HepG2 (cell line): Measurements from ENCODE around the gene PPP2R2B. TPM values are rescaled to one million over a fixed set of nuclear protein-coding genes. Genes with fewer than 3 reads are reported as not detected.

Experiments
- ATAC-seq: fragments of 200-7000 bp; cut with Tn5 transposase; 3 replicates; pipeline ENCODE4 v1.9.1; 2020; ENCODE audit warnings: mild to moderate bottlenecking, moderate library complexity
- BruUV-seq: library from RNA; stranded (reverse); fragments of 400-500 nt; replicated peaks from 2 replicates; lab custom pipeline; 2021; lab: Mats Ljungman, UMichigan
- CTCF ChIA-PET: fragments of 300-600 bp; formaldehyde crosslinking; extraction: SDS; loops from one replicate; lab custom pipeline; 2021; ENCODE audit warnings: low total read pairs, inconsistent platforms, low intra/inter-chr PET ratio; lab: Yijun Ruan, JAX
- POLR2A ChIA-PET: fragments of 350-600 bp; sonication (Branson Sonifier 250); formaldehyde crosslinking; loops from one replicate; lab custom pipeline; 2020; ENCODE audit warnings: antibody characterized with exemption, inconsistent platforms; lab: Yijun Ruan, JAX
- DNase-seq: peaks from one replicate; pipeline ENCODE4 v3.0.0-alpha.2; 2015; ENCODE audit warnings: low spot score
- FAIRE-seq: peaks from 3 replicates; lab custom pipeline; 2011; peaks lifted over from hg19 to GRCh38; lab: Jason Lieb, UNC
- H2AFZ ChIP-seq: one replicate; pipeline ENCODE4 v1.6.1; 2011; ENCODE audit warnings: low read length, inconsistent platforms
- H3K27ac ChIP-seq: fragments of 300-600 bp; 3 replicates; pipeline ENCODE4 v1.8.0; 2011; ENCODE audit warnings: mixed run types, mild to moderate bottlenecking, mixed read lengths, low read length, inconsistent platforms; ENCODE audit not compliant: insufficient read depth; ENCODE audit errors: extremely low read length
- H3K27me3 ChIP-seq, 2 experiments: fragments of 200-600 bp in 1 of 2; 2 replicates in 1 of 2; 3 replicates in 1 of 2; pipeline versions ENCODE4 v1.6.0 to v1.8.0; 2011; ENCODE audit warnings: low read length in 2 of 2, mild to moderate bottlenecking in 2 of 2, moderate library complexity in 2 of 2, inconsistent platforms in 1 of 2; ENCODE audit not compliant: insufficient read depth in 2 of 2, control insufficient read depth in 1 of 2
- H3K36me3 ChIP-seq, 2 experiments: fragments of 200-600 bp in 1 of 2; replicated peaks in 1 of 2; 2 replicates in 1 of 2; 3 replicates in 1 of 2; pipeline versions ENCODE4 v1.5.1 to v1.8.0; 2011; ENCODE audit warnings: low read length in 2 of 2, inconsistent platforms in 1 of 2; ENCODE audit not compliant: insufficient read depth in 2 of 2, control insufficient read depth in 1 of 2
- H3K4me1 ChIP-seq: 2 replicates; pipeline ENCODE4 v1.5.1; 2012; ENCODE audit warnings: low read length, inconsistent platforms; ENCODE audit not compliant: insufficient read depth
- H3K4me2 ChIP-seq: 2 replicates; pipeline ENCODE4 v1.6.0; 2011; ENCODE audit warnings: low read depth, low read length, inconsistent platforms
- H3K4me3 ChIP-seq, 3 experiments: fragments of 200-600 bp in 1 of 3; sonication (generic), shearing (Covaris generic) in 1 of 3; replicated peaks in 1 of 3; 2 replicates each; pipeline ENCODE4 v1.5.1; 2011 to 2016; ENCODE audit warnings: low read length in 3 of 3, inconsistent platforms in 2 of 3, low read depth in 2 of 3, mild to moderate bottlenecking in 2 of 3, control low read depth in 1 of 3, mixed read lengths in 1 of 3; ENCODE audit not compliant: insufficient read depth in 1 of 3
- H3K79me2 ChIP-seq: one replicate; pipeline ENCODE4 v1.6.1; 2011; ENCODE audit warnings: low read length, inconsistent platforms; ENCODE audit not compliant: insufficient read depth
- H3K9ac ChIP-seq: 2 replicates; pipeline ENCODE4 v1.6.0; 2011; ENCODE audit warnings: mild to moderate bottlenecking, low read depth, low read length, inconsistent platforms; ENCODE audit not compliant: insufficient read depth
- H3K9me3 ChIP-seq: 2 replicates; pipeline ENCODE4 v1.5.1; 2012; ENCODE audit warnings: mild to moderate bottlenecking, low read length
- H4K20me1 ChIP-seq: 2 replicates; pipeline ENCODE4 v1.6.0; 2011; ENCODE audit warnings: inconsistent platforms, mild to moderate bottlenecking, low read length, moderate library complexity; ENCODE audit not compliant: insufficient read depth
- SRSF9 ChIP-seq: fragments of 200-400 bp; formaldehyde crosslinking; IDR thresholded peaks from 2 replicates; pipeline ENCODE4 v1.6.1; 2018; ENCODE audit warnings: borderline replicate concordance, mild to moderate bottlenecking, low read depth, low read length; ENCODE audit not compliant: insufficient read depth, poor library complexity, severe bottlenecking
- ZFX ChIP-seq: sonication (generic); formaldehyde crosslinking; IDR thresholded peaks from 2 replicates; pipeline ENCODE4 v1.4.0; 2020; ENCODE audit warnings: mild to moderate bottlenecking, low read depth, missing genetic modification reagents, moderate library complexity
- ZNF788 ChIP-seq: sonication (generic); formaldehyde crosslinking; IDR thresholded peaks from 2 replicates; pipeline ENCODE4 v1.5.0; 2020; ENCODE audit warnings: mild to moderate bottlenecking, missing genetic modification reagents, borderline replicate concordance
- WGBS: methylation state at CpG from one replicate; pipeline ENCODE4 v1.1.6; 2017; ENCODE audit warnings: low lambda C conversion rate; 5-methylcytosine and 5-hydroxymethylcytosine counted together
- in situ Hi-C: cut with HindIII; loops from 2 replicates; pipeline ENCODE4 v1.10.0; 2017; ENCODE audit warnings: low pct_unique_long_range_greater_than_20kb; ENCODE audit not compliant: extremely low pct_ligation_motif_present
- intact Hi-C: fragments of 100-400 bp; cut with micrococcal nuclease; formaldehyde crosslinking; loops from one replicate; pipeline ENCODE4 v1.10.0; 2022; ENCODE audit not compliant: unreplicated experiment
- polyA plus RNA-seq, 8 experiments: library from polyadenylated mRNA; depleted of rRNA in 3 of 8; stranded (reverse) in 7 of 8; unstranded in 1 of 8; fragments of >200 nt; fragmentation: Illumina TruSeq in 4 of 8; extraction: Trizol in 4 of 8; gene quantifications; 2 replicates each; pipeline versions ENCODE4 v1.2.1 to v1.2.3, GENCODE V29; 2011 to 2016; ENCODE audit warnings: low read depth in 4 of 8, missing spikeins in 1 of 8, mixed read lengths in 1 of 8; ENCODE audit not compliant: insufficient read depth in 1 of 8
- total RNA-seq, 5 experiments: library from RNA; depleted of rRNA; stranded (reverse); fragments of >200 nt; fragmentation: Illumina TruSeq; extraction: Trizol; gene quantifications; 2 replicates each; pipeline ENCODE4 v1.2.3, GENCODE V29; 2016; ENCODE audit warnings: low read depth in 1 of 5
- TF ChIP-seq, protein P1 (sequence below): sonication (generic); formaldehyde crosslinking; IDR thresholded peaks from 2 replicates; pipeline ENCODE4 v1.4.0; 2020; ENCODE audit warnings: mild to moderate bottlenecking, missing genetic modification reagents
- TF ChIP-seq, protein P2 (sequence below): IDR thresholded peaks from 2 replicates; pipeline ENCODE4 v1.6.1; 2016
- TF ChIP-seq, protein P3 (sequence below): sonication (generic); formaldehyde crosslinking; IDR thresholded peaks from 2 replicates; pipeline ENCODE4 v1.4.0; 2020; ENCODE audit warnings: low read depth, missing genetic modification reagents

Gene PPP2R2B
- total and polyA plus RNA-seq, 2 of the 13 experiments (the other 11 are each of a cell fraction or from before 2014, with no cell fraction given) = not detected

DNA sequence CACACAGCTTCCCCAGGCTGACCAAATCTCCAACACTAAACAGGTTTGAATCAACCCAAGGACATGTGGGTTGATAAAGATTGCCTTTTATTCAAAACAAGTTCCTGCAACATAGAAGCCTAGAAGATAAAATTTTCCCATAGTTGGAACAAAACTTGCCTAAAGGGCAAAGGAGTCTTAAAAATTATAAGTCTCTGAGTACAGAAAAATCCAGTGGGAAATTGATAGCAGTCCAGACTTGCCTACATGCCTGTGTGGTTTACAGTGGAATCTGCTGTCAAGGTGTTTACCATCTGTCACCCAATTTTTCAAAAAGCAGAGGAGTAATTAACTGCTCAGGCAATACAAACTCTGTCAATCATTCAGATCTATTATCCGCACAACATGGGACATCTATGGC, 168.2 kb downstream of the PPP2R2B start (continued):
- TF ChIP-seq, protein P1, sequence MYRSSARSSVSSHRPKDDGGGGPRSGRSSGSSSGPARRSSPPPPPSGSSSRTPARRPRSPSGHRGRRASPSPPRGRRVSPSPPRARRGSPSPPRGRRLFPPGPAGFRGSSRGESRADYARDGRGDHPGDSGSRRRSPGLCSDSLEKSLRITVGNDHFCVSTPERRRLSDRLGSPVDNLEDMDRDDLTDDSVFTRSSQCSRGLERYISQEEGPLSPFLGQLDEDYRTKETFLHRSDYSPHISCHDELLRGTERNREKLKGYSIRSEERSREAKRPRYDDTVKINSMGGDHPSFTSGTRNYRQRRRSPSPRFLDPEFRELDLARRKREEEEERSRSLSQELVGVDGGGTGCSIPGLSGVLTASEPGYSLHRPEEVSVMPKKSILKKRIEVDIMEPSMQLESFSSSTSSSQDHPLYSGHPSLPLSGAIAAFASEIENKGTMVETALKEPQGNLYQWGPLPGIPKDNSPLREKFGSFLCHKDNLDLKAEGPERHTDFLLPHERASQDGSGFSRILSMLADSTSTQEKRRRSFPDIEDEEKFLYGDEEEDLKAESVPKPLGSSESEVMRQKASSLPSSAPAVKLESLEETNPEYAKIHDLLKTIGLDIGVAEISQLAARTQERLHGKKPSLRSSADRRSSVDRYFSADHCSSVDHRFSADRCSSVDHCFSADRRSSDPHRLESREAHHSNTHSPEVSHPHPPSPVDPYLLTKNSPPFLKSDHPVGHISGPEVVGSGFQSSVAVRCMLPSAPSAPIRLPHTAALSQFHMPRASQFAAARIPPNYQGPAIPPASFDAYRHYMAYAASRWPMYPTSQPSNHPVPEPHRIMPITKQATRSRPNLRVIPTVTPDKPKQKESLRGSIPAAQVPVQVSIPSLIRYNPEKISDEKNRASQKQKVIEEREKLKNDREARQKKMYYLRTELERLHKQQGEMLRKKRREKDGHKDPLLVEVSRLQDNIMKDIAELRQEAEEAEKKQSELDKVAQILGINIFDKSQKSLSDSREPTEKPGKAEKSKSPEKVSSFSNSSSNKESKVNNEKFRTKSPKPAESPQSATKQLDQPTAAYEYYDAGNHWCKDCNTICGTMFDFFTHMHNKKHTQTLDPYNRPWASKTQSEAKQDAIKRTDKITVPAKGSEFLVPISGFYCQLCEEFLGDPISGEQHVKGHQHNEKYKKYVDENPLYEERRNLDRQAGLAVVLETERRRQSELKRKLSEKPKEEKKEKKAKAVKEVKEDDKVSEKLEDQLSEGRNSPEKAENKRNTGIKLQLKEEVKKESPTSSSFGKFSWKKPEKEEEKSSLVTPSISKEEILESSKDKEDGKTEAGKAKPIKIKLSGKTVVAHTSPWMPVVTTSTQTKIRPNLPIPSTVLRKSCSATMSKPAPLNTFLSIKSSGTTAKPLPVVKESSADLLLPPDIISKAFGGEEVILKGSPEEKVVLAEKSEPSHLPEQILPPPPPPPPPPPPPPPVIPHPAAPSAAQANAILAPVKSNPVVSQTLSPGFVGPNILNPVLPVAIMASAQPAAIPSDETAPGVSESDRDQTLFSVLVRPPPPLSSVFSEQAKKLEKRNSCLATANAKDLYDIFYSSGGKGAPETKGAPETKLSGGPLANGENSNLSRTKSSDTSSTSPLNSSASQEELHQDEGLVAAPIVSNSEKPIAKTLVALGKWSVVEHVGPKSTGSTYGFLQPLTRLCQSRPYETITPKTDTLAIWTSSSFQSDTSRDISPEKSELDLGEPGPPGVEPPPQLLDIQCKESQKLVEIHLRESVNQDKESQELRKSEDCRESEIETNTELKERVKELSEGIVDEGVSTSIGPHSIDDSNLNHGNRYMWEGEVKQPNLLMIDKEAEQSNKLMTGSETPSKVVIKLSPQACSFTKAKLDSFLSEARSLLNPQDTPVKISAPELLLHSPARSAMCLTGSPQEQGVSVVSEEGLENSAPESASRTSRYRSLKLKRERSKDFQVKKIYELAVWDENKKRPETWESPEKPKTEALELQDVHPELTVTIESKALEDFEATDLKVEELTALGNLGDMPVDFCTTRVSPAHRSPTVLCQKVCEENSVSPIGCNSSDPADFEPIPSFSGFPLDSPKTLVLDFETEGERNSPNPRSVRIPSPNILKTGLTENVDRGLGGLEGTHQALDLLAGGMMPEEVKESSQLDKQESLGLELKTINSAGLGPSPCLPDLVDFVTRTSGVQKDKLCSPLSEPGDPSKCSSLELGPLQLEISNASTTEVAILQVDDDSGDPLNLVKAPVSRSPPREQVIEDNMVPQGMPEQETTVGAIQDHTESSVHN = no peak
- TF ChIP-seq, all 625 proteins: peak for 0

DNA sequence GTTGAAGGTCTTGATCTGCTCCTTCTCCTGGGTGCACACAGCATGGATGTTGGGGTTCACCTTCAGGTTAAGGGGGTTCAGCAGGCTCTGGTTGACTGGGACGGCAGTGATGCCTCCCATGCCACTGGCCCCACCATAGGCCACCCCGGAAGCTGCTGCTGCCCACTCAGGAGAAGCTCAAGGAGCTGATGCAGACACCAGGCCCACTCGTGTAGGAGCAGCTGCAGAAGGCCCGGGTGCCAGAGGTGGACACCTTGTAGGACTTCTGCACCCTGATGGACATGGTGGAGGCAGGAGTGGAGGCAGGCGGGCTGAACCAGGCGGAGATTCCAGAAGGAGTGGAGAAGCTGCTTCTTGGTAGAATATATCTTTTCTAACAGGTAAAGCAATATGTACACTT, 171.2 kb downstream of the PPP2R2B start:
- ChIA-PET POLR2A (no interaction called here), CTCF (no interaction called here)
- 69% methylated on average over 4 of the region's 6 CpGs for WGBS
- H3K27me3 ChIP-seq = no peaks in the 10 kb centered on the region
- DNase-seq (no peak), FAIRE-seq (no peak), ATAC-seq (no peak)
- H3K36me3 ChIP-seq = no peaks in the 10 kb centered on the region
- H3K79me2 ChIP-seq = no peaks in the 10 kb centered on the region
- H2AFZ ChIP-seq = no peak overlapping the region
- intact Hi-C loops (no loop called here), in situ Hi-C loops (no loop called here)
- no TSS peak for BruUV-seq
- H3K4me2 ChIP-seq = no peak overlapping the region
- no peaks in the 10 kb centered on the region for H4K20me1 ChIP-seq
- no peaks in the 10 kb centered on the region for H3K4me1 ChIP-seq
- H3K4me3 ChIP-seq = no peak overlapping the region
- H3K27ac ChIP-seq = no peak overlapping the region
- no peak overlapping the region for H3K9ac ChIP-seq
- H3K9me3 ChIP-seq = no peaks in the 10 kb centered on the region
- TF ChIP-seq SRSF9 = no peak
- TF ChIP-seq ZNF788 (CRISPR knock-in tag) = no peak
- TF ChIP-seq, protein P2, sequence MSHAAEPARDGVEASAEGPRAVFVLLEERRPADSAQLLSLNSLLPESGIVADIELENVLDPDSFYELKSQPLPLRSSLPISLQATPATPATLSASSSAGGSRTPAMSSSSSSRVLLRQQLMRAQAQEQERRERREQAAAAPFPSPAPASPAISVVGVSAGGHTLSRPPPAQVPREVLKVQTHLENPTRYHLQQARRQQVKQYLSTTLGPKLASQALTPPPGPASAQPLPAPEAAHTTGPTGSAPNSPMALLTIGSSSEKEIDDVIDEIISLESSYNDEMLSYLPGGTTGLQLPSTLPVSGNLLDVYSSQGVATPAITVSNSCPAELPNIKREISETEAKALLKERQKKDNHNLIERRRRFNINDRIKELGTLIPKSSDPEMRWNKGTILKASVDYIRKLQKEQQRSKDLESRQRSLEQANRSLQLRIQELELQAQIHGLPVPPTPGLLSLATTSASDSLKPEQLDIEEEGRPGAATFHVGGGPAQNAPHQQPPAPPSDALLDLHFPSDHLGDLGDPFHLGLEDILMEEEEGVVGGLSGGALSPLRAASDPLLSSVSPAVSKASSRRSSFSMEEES = no peak
- TF ChIP-seq, protein P3, sequence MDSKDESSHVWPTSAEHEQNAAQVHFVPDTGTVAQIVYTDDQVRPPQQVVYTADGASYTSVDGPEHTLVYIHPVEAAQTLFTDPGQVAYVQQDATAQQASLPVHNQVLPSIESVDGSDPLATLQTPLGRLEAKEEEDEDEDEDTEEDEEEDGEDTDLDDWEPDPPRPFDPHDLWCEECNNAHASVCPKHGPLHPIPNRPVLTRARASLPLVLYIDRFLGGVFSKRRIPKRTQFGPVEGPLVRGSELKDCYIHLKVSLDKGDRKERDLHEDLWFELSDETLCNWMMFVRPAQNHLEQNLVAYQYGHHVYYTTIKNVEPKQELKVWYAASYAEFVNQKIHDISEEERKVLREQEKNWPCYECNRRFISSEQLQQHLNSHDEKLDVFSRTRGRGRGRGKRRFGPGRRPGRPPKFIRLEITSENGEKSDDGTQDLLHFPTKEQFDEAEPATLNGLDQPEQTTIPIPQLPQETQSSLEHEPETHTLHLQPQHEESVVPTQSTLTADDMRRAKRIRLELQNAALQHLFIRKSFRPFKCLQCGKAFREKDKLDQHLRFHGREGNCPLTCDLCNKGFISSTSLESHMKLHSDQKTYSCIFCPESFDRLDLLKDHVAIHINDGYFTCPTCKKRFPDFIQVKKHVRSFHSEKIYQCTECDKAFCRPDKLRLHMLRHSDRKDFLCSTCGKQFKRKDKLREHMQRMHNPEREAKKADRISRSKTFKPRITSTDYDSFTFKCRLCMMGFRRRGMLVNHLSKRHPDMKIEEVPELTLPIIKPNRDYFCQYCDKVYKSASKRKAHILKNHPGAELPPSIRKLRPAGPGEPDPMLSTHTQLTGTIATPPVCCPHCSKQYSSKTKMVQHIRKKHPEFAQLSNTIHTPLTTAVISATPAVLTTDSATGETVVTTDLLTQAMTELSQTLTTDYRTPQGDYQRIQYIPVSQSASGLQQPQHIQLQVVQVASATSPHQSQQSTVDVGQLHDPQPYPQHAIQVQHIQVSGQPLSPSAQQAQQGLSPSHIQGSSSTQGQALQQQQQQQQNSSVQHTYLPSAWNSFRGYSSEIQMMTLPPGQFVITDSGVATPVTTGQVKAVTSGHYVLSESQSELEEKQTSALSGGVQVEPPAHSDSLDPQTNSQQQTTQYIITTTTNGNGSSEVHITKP (CRISPR knock-in tag) = no peak
- TF ChIP-seq ZFX (CRISPR knock-in tag) = no peak
